GM12864 (cell line): ENCODE measurements around the gene LAMA4.

Experiments
- DNase-seq: peaks from one replicate; pipeline ENCODE4 v3.0.0-alpha.2; 2011; ENCODE audit warnings: low read depth
- H3K4me3 ChIP-seq: 2 replicates; pipeline ENCODE4 v1.5.1; 2011; ENCODE audit warnings: mild to moderate bottlenecking, low read depth, low read length, control low read depth
- TF ChIP-seq, protein P1 (sequence below): IDR thresholded peaks from 2 replicates; pipeline ENCODE4 v1.5.1; 2011; ENCODE audit warnings: low read depth, mild to moderate bottlenecking, moderate library complexity, low read length, control low read depth, inconsistent platforms; ENCODE audit errors: missing control alignments

LAMA4 gene

DNA sequence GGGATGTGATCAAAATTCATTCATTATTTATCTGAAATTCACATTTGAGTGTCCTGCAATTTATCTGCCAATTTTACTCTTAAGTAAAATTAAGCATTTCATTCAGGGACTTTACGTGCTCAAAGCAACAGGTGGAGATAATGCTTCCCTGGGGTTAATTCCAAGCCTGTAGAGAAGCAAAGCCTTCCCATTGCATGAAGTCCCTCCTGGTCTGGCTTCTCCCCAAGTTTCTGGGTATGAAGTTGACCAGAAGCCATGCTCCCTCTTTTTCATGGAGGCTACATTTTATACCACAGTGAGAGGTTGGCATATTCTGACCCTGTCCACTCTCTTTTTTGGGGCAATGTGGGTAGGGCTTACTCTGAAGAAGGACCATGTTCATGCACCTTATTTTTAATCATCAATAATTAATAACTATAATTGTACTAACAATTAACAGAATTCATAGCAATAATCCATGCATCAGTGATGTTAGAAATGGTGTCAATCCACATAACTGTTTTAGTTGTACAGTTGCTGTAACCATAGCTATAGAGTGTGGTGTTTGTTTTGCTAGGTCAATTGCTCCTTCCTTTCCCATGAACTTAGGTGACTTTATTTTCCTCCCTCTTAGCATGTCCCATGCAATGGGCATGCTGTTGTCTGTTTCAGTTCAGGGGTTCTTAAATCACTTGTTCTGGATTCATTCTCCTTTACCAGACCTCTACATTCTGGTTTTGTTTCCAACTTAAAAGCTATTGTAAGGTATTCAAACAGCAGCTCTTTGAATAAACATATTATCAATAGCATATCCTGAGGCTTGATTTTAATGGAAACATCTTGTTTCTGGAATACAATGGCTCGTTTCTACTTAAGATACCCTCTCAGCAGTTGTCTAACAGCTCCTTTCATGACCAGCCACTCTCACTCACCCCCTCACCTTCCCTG, 1.5 kb downstream of the LAMA4 start:
- TF ChIP-seq, protein P1, sequence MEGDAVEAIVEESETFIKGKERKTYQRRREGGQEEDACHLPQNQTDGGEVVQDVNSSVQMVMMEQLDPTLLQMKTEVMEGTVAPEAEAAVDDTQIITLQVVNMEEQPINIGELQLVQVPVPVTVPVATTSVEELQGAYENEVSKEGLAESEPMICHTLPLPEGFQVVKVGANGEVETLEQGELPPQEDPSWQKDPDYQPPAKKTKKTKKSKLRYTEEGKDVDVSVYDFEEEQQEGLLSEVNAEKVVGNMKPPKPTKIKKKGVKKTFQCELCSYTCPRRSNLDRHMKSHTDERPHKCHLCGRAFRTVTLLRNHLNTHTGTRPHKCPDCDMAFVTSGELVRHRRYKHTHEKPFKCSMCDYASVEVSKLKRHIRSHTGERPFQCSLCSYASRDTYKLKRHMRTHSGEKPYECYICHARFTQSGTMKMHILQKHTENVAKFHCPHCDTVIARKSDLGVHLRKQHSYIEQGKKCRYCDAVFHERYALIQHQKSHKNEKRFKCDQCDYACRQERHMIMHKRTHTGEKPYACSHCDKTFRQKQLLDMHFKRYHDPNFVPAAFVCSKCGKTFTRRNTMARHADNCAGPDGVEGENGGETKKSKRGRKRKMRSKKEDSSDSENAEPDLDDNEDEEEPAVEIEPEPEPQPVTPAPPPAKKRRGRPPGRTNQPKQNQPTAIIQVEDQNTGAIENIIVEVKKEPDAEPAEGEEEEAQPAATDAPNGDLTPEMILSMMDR = no peak
- no peak overlapping the region for H3K4me3 ChIP-seq
- no peak for DNase-seq

- no peak for DNase-seq
- TF ChIP-seq, protein P1 = no peak
- H3K4me3 ChIP-seq = no peak overlapping the region
Measured at GRCh38 chr6:112251171-112251875, 3.0 kb downstream of the LAMA4 start.

DNA sequence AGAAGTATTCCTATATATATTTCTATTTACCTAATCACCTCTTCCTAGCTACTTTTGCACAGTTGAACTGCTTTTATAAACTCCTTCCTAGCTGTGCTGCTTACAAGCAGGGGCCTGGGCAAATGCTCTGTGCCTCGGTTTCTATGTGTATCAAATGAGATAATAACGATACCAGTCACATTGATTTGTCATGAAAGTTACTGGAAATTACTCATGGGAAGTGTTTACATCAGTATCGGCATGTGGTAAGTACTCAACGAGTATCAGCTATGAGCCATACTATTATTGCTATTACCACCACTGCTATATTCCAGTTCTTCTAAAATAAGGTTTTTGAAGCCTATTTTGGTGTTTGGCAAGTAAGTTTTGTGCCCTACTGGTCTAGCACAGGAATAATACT, 4.9 kb downstream of the LAMA4 start:
- no peak for DNase-seq
- H3K4me3 ChIP-seq = no peak overlapping the region
- TF ChIP-seq, protein P1 = no peak

DNA sequence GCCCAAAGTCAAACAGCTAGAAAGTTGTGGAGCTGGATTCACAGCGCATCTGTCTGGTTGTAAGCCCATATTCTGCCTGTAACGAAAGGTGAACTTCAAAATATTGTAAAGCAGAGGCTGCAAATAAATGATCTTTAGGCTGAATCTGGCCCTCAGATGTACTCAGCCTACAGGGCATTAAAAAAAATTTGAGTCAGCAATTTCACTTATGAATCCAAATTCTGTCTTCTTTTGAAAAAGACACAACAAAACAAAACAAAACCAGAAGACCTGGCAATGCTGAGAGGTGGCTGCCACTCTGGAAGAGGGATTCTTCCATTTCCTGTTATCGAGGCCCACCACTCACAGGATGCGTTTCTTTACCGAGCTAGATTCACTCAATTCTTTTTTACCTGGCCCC, 7.1 kb downstream of the LAMA4 start:
- DNase-seq = no peak
- H3K4me3 ChIP-seq = no peak overlapping the region
- TF ChIP-seq, protein P1 = no peak

DNA sequence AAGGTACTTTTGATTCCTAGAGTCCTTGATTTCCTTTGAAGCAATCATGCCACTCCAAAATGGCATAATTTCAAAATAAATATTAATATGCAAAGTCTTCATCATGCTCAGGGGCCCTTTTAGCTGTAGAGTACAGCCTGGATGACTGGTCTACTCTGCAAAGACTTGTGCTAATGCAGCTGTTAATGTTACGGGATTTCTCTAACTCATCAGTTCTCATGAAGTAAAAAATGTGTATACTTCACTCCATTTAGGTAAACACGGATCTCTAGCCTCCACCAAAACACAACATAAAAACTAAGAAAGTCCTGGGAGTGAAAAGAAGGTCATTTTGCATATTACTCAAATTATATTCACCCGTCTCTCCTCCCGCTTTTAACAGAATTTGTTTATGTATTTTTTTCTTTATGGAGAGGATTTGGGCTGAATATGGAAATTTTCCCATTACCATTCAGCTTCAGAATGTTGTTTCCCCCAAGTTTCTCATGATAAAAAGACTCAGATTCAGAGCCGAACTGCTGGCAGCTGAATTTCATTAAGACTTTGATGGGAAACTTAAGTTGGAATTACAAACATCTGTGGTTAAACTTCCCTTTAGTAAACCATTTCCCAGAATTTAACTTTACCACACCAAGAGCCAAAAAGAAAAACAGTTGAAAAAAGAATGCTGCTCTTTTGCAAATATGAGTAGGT, 8.7 kb downstream of the LAMA4 start:
- TF ChIP-seq, protein P1 = no peak
- no peak overlapping the region for H3K4me3 ChIP-seq
- no peak for DNase-seq

DNA sequence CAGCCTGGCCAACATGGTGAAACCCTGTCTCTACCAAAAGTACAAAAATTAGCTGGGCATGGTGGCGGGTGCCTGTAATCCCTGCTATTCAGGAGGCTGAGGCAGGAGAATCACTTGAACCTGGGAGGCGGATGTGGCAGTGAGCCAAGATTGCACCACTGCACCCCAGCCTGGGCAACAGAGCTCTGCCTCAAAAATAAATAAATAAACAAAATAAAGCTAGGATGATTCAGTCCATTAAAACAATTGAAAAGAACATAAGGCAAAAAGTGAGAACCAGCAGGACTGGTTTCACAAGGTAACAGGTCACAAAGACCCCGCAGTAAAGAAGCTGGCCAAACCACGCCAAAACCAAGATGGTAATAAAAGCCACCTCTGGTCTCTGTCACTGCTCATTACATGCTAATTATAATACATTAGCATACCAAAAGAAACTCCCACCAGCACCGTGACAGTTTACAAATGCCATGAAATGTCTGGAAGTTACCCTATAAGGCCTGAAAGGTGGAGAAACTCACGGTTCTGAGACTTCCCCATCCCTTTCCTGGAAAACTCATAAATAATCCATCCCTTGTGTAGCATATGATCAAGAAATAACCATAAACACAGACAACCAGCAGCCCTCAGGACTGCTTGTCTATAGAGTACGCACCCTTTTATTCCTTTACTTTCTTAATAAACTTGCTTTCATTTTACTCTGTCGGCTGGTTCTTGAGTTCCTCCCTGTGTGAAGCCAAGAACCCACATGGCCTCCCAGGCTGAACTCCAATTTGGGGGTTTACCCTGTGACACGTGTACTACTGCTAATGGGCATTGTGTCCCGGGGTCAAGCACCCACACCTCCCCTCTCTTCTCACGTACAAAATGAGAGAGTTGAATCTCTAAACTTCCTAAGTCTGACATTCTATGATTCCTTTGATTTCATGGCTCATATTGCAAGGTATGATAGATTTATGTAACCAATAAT, 10.2 kb downstream of the LAMA4 start:
- DNase-seq = no peak
- no peak overlapping the region for H3K4me3 ChIP-seq
- TF ChIP-seq, protein P1 = no peak
